A204.1 (cell line): ENCODE data around the gene LCE3B.

ENCODE experiments used
- FAIRE-seq: peaks from 2 replicates; lab custom pipeline; 2012; peaks lifted over from hg19 to GRCh38; lab: Jason Lieb, UNC

Gene LCE3B

GRCh38 chr1:152663098-152663497 is 49.5 kb downstream of the LCE3B start, which contains the start of gene LCE2D:
Gene LCE2D (plus strand): TSS chr1:152663380. CDS start chr1:152664106, 726 bp downstream.
- FAIRE-seq: no peak
